ENCODE measurements around the gene CCDC60.

GRCh38 chr12:119565404-119565803, 230.9 kb downstream of the CCDC60 start:
- no peak for TF ChIP-seq CTCF (IDR thresholded peaks at IDR 0.05; ENCODE audit: low read length)
- no peak for TF ChIP-seq EZH2 (optimal IDR thresholded peaks at IDR 0.05; ENCODE audit: low read depth, low read length)
- no peak for TF ChIP-seq EZH2phosphoT487 (IDR thresholded peaks at IDR 0.05; ENCODE audit: low read length)

Data from MM.1S (cell line).